H1 (cell line): ENCODE data around the gene MAP1B. TPM values are rescaled to one million over a fixed set of nuclear protein-coding genes. Genes with fewer than 3 reads are reported as not detected.

Source experiments
- CTCF ChIA-PET: fragments of 300-600 bp; sonication (Branson Sonifier 250); formaldehyde crosslinking; loops from one replicate; lab custom pipeline; 2021; ENCODE audit not compliant: partially characterized antibody; lab: Charles Lee
- POLR2A ChIA-PET: fragments of 300-600 bp; sonication (Branson Sonifier 250); formaldehyde crosslinking; loops from one replicate; lab custom pipeline; 2021; ENCODE audit warnings: inconsistent platforms; ENCODE audit not compliant: partially characterized antibody; lab: Charles Lee
- DNase-seq, 2 experiments: peaks; one replicate each; pipeline versions ENCODE4 v3.0.0 to v3.0.0-alpha.2; 2010 to 2022; ENCODE audit warnings: low spot score in 2 of 2, low read depth in 1 of 2, mixed read lengths in 1 of 2
- FAIRE-seq: peaks from 2 replicates; lab custom pipeline; 2011; peaks lifted over from hg19 to GRCh38; lab: Jason Lieb, UNC
- H2AFZ ChIP-seq: 2 replicates; pipeline ENCODE4 v1.8.1; 2012; ENCODE audit warnings: low read length, inconsistent platforms
- H2AK5ac ChIP-seq: 2 replicates; pipeline ENCODE4 v1.6.1; 2013; ENCODE audit warnings: low read depth, low read length
- H2BK120ac ChIP-seq: replicated peaks from 2 replicates; pipeline ENCODE3; 2013; ENCODE audit warnings: low read depth, low read length, inconsistent platforms
- H2BK12ac ChIP-seq: 2 replicates; pipeline ENCODE4 v1.6.1; 2013; ENCODE audit warnings: low read depth, low read length
- H2BK15ac ChIP-seq: 2 replicates; pipeline ENCODE4 v1.6.1; 2013; ENCODE audit warnings: low read length
- H2BK20ac ChIP-seq: 2 replicates; pipeline ENCODE4 v1.6.1; 2013; ENCODE audit warnings: low read length
- H2BK5ac ChIP-seq: 2 replicates; pipeline ENCODE4 v1.6.1; 2013; ENCODE audit warnings: low read depth, low read length
- H3K14ac ChIP-seq: 2 replicates; pipeline ENCODE4 v1.6.1; 2013; ENCODE audit warnings: inconsistent platforms; ENCODE audit not compliant: insufficient read length
- H3K18ac ChIP-seq: 2 replicates; pipeline ENCODE4 v1.6.1; 2013; ENCODE audit warnings: low read length; ENCODE audit errors: extremely low read depth
- H3K23ac ChIP-seq: 2 replicates; pipeline ENCODE4 v1.6.1; 2013; ENCODE audit warnings: inconsistent platforms; ENCODE audit not compliant: insufficient read length
- H3K23me2 ChIP-seq: 2 replicates; pipeline ENCODE4 v1.6.1; 2013; ENCODE audit warnings: low read depth, low read length
- H3K27ac ChIP-seq: 2 replicates; pipeline ENCODE4 v1.6.1; 2011; ENCODE audit warnings: low read depth, low read length, inconsistent platforms
- H3K27me3 ChIP-seq, 4 experiments: replicated peaks in 1 of 4; 1 replicate in 1 of 4; 2 replicates in 3 of 4; pipeline versions ENCODE4 v1.6.1 to v1.8.1; 2011 to 2013; ENCODE audit warnings: low read length in 3 of 4, mild to moderate bottlenecking in 3 of 4, inconsistent platforms in 2 of 4, mixed read lengths in 2 of 4, moderate library complexity in 1 of 4; ENCODE audit not compliant: control insufficient read depth in 3 of 4, insufficient read depth in 3 of 4; ENCODE audit errors: extremely low read depth in 1 of 4
- H3K36me3 ChIP-seq, 4 experiments: 2 replicates each; pipeline versions ENCODE4 v1.6.1 to v1.8.1; 2011 to 2013; ENCODE audit warnings: mild to moderate bottlenecking in 4 of 4, low read length in 3 of 4, moderate library complexity in 2 of 4, control low read depth in 1 of 4, inconsistent platforms in 1 of 4; ENCODE audit not compliant: insufficient read depth in 4 of 4, control insufficient read depth in 2 of 4
- H3K4ac ChIP-seq: replicated peaks from 2 replicates; pipeline ENCODE3; 2013; ENCODE audit warnings: low read length, low read depth, mixed read lengths, inconsistent platforms; ENCODE audit not compliant: insufficient read length
- H3K4me1 ChIP-seq, 4 experiments: replicated peaks in 1 of 4; 1 replicate in 1 of 4; 2 replicates in 3 of 4; pipeline versions ENCODE4 v1.6.1 to v1.8.1; 2011 to 2013; ENCODE audit warnings: low read length in 3 of 4, inconsistent platforms in 2 of 4, mixed read lengths in 1 of 4; ENCODE audit not compliant: insufficient read depth in 4 of 4, control insufficient read depth in 3 of 4
- H3K4me2 ChIP-seq, 2 experiments: 2 replicates each; pipeline versions ENCODE4 v1.6.1 to v1.8.1; 2011 to 2013; ENCODE audit warnings: low read depth in 2 of 2, low read length in 2 of 2, control low read depth in 1 of 2, inconsistent platforms in 1 of 2, mild to moderate bottlenecking in 1 of 2; ENCODE audit not compliant: insufficient read depth in 1 of 2
- H3K4me3 ChIP-seq, 4 experiments: fragments of 200-600, 300-600 bp in 1 of 4; sonication (generic), shearing (Covaris generic), sonication (Bioruptor Twin) in 1 of 4; 2 replicates each; pipeline versions ENCODE4 v1.5.1 to v1.8.1; 2011 to 2016; ENCODE audit warnings: low read length in 4 of 4, low read depth in 3 of 4, control low read depth in 2 of 4, inconsistent platforms in 2 of 4, mild to moderate bottlenecking in 2 of 4, mixed read lengths in 1 of 4, moderate library complexity in 1 of 4; ENCODE audit not compliant: insufficient read depth in 2 of 4; ENCODE audit errors: extremely low read depth in 1 of 4
- H3K56ac ChIP-seq: replicated peaks from 2 replicates; pipeline ENCODE3; 2013; ENCODE audit warnings: low read depth, mild to moderate bottlenecking, mixed read lengths, low read length, inconsistent platforms; ENCODE audit not compliant: insufficient read length
- H3K79me1 ChIP-seq: 2 replicates; pipeline ENCODE4 v1.6.1; 2013; ENCODE audit warnings: low read depth, low read length, control low read depth
- H3K79me2 ChIP-seq, 2 experiments: 2 replicates each; pipeline versions ENCODE4 v1.6.1 to v1.8.1; 2012 to 2013; ENCODE audit warnings: low read length in 2 of 2, mild to moderate bottlenecking in 2 of 2, inconsistent platforms in 1 of 2; ENCODE audit not compliant: insufficient read depth in 2 of 2, control insufficient read depth in 1 of 2
- H3K9ac ChIP-seq, 4 experiments: replicated peaks in 1 of 4; 1 replicate in 1 of 4; 2 replicates in 3 of 4; pipeline versions ENCODE4 v1.6.1 to v1.8.1; 2011 to 2013; ENCODE audit warnings: low read depth in 3 of 4, low read length in 3 of 4, control low read depth in 2 of 4, mild to moderate bottlenecking in 2 of 4, moderate library complexity in 2 of 4, inconsistent platforms in 1 of 4; ENCODE audit errors: extremely low read depth in 1 of 4
- H3K9me3 ChIP-seq, 2 experiments: 2 replicates each; pipeline versions ENCODE4 v1.6.1 to v1.8.1; 2012 to 2013; ENCODE audit warnings: mild to moderate bottlenecking in 2 of 2, moderate library complexity in 2 of 2, control low read depth in 1 of 2, inconsistent platforms in 1 of 2, low read depth in 1 of 2, low read length in 1 of 2, mixed read lengths in 1 of 2; ENCODE audit not compliant: insufficient read depth in 2 of 2
- H4K20me1 ChIP-seq, 2 experiments: replicated peaks in 1 of 2; 2 replicates each; pipeline versions ENCODE3 to v1.8.1; 2011 to 2013; ENCODE audit warnings: inconsistent platforms in 2 of 2, low read length in 2 of 2, mild to moderate bottlenecking in 1 of 2; ENCODE audit not compliant: insufficient read depth in 2 of 2, control insufficient read depth in 1 of 2
- H4K5ac ChIP-seq: 2 replicates; pipeline ENCODE4 v1.6.1; 2013; ENCODE audit warnings: low read length, low read depth, mixed read lengths, inconsistent platforms; ENCODE audit not compliant: insufficient read length
- H4K8ac ChIP-seq: 2 replicates; pipeline ENCODE4 v1.8.0; 2013; ENCODE audit warnings: mild to moderate bottlenecking, moderate library complexity, low read length, inconsistent platforms; ENCODE audit not compliant: insufficient read depth; ENCODE audit errors: extremely low read depth
- H4K91ac ChIP-seq: replicated peaks from 2 replicates; pipeline ENCODE3; 2013; ENCODE audit warnings: low read length, mixed read lengths, inconsistent platforms; ENCODE audit not compliant: insufficient read length
- CEBPB ChIP-seq: IDR thresholded peaks from 2 replicates; pipeline ENCODE4 v1.6.1; 2012; ENCODE audit warnings: low read depth, low read length
- CREB1 ChIP-seq: IDR thresholded peaks from 2 replicates; pipeline ENCODE4 v1.6.1; 2012; ENCODE audit warnings: inconsistent platforms
- whole genome bisulfite sequencing, 2 experiments: shearing (Covaris generic) in 1 of 2; methylation state at CpG; one replicate each; pipeline versions ENCODE4 v1.1.6 to v1.1.7; 2013 to 2015; ENCODE audit warnings: low lambda C conversion rate in 2 of 2, mixed read lengths in 2 of 2, inconsistent platforms in 1 of 2, low coverage in 1 of 2, missing lambda C conversion rate in 1 of 2; ENCODE audit not compliant: insufficient replicate concordance in 2 of 2, insufficient coverage in 1 of 2, insufficient read length in 1 of 2; ENCODE audit errors: extremely low coverage in 1 of 2, missing lambda C conversion rate in 1 of 2; 5-methylcytosine and 5-hydroxymethylcytosine counted together
- polyA plus RNA-seq, 7 experiments: library from polyadenylated mRNA; depleted of rRNA in 3 of 7; stranded (reverse) in 5 of 7; unstranded in 2 of 7; fragments of >200 nt in 5 of 7; fragments of 200-250 nt in 2 of 7; gene quantifications; 1 replicate in 5 of 7; 2 replicates in 1 of 7; 4 replicates in 1 of 7; pipeline versions ENCODE4 v1.2.1 to v1.2.3, GENCODE V29; 2011 to 2013; ENCODE audit warnings: missing spikeins in 2 of 7, mixed read lengths in 2 of 7
- total RNA-seq: library from RNA; stranded (reverse); fragmentation: NEBNext Ultra II Directional; extraction: Animal tissue kit (Norgen Biotek cat#: 25700); gene quantifications from 2 replicates; pipeline ENCODE4 v1.2.1, GENCODE V29; 2021

Gene MAP1B
- total and polyA plus RNA-seq, 2 of the 8 experiments (the other 6 are each of a cell fraction or from before 2014, with no cell fraction given), result 24.5 to 120 TPM

- Histone ChIP-seq H3K79me2 (no peaks in the 10 kb centered on the region), H2AFZ (no peak overlapping the region), H3K4me2 (no peak overlapping the region), H3K56ac (no peak overlapping the region), H2BK20ac (no peak overlapping the region), H2AK5ac (no peak overlapping the region), H3K23me2 (no peaks in the 10 kb centered on the region), H3K27ac (no peak overlapping the region), H3K4me1 (peaks cover 11 to 21% (median 16%) of the 10 kb centered on the region in 4 experiments), H2BK120ac (no peak overlapping the region), H3K79me1 (no peaks in the 10 kb centered on the region), H3K14ac (no peak overlapping the region), H3K18ac (no peak overlapping the region), H3K9me3 (no peaks in the 10 kb centered on the region), H3K27me3 (peaks cover 0 to under 1% (median 0%) of the 10 kb centered on the region in 4 experiments; a peak in 1 of 7 replicates), H3K36me3 (no peaks in the 10 kb centered on the region), H2BK12ac (no peak overlapping the region), H4K20me1 (no peaks in the 10 kb centered on the region)
- CTCF ChIA-PET, result no interaction called here
- DNase-seq, result peak in 1 of 2 experiments; percentile 73
- TF ChIP-seq CEBPB (no peak), CREB1 (0 out of 2 replicates have a peak, but pooled peaks have one; percentile 26)
- TF ChIP-seq, all 59 proteins: peak for 1
- Histone ChIP-seq H3K9ac (no peak overlapping the region), H4K5ac (no peak overlapping the region), H2BK15ac (no peak overlapping the region), H4K91ac (no peak overlapping the region), H3K4me3 (no peak overlapping the region), H3K23ac (no peak overlapping the region), H2BK5ac (no peak overlapping the region), H3K4ac (no peak overlapping the region), H4K8ac (no peak overlapping the region)
- POLR2A ChIA-PET, result no interaction called here
- FAIRE-seq, result peak; percentile 95
- WGBS, 2 experiments, result 44% methylated on average over 7 of the region's 7 CpGs; no CpG with 5 or more reads in 1 of the 2 experiments
Observed at GRCh38 chr5:72063219-72063819, 44.0 kb upstream of the MAP1B start.
